ENCODE data around the gene ALOX15B.
A peak's percentile ranks its signal among the peaks of the same experiment; 100 is the strongest.
"Not testable (repeated sequence)": the region's sequence is repeated elsewhere in the genome, so short reads cannot be mapped to it uniquely, and the experiment has no call there.

Gene ALOX15B

DNA sequence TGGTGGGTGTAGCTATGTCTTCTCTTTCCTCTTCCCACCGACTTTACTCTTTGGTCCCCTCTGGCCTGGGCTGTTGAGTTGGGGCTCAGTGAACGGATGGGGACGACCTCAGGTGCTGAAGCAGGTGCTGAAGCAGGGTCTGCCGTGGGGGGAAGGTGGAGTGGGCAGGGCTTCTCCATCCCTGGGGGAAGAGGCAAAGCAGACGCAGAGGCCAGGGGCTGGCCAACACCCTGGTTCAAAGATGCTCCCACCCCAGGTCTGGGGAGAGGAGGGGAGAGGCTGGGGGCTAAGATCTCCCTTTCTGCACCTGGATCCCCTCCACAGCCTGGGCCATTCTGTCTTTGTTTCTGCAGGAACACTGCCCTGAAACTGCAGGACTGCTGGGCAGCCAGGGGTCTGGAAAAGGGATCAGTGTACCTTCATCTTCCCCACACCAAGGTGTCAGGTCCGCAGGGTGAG, 25.7 kb downstream of the ALOX15B start:
- DNase-seq: no peak

DNA sequence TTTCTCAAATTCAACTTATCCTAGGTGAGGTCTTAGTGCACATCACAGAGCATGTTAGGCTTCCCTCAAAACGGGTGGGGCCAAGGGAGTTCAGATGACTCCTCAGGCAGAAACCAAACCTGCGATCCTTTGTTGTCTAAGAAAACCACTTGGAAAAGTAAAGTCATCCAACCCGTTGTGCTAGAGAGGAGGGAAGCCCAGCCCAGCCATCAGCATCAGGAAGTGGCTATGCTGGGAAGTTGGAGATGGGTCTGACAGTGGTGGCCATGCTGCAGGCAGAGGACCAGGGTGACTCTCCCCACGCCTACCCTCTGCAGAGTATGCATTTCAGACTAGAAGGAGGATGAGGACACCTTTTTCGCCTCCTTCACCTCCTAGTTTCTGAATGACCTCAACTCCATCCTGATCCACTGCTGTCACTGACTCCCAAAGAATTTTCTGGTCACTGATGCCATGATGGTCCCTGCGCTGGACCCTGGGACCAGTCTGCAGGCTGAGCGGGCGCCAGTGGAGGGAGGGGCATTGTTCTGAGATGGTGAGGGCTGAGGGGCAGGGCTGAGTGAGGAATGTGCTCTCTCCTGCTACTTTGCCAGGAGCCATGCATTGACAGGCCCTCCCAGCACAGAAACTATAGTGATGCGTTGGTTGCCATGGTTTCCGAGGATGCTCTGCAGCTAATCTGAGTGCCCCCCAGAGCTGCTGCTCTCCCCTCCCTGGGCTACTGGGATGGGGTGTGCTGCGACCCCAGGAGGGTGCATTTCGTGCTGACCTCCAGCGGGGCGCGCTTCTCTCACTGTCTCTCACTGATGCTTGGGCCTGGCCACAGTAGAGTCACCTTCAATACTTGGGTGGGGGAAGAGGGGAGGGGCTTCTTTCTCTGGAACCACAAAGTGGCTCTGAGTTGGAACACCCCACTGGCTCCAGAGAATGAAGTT, 28.2 kb downstream of the ALOX15B start:
- DNase-seq: no peak

DNA sequence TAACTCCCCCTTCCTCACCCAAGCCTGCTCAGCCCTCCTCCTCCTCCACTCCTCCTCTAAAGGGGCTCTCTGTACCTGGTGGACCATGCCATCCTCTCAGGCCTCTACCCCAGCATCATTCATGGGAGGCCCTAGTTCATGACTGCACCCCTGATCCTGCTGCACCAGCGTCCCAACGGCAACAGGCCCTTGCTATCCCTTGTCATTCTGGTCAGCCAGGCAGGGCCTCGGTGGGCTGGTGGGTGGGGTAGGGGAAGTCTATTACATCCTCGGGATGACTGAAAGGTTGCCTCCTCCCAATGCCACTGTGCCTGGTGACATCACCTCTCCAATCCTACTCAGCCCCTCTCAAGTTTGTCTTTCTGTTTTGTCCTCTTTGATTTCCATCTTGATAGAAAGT, 28.9 kb downstream of the ALOX15B start:
- DNase-seq: no peak

DNA sequence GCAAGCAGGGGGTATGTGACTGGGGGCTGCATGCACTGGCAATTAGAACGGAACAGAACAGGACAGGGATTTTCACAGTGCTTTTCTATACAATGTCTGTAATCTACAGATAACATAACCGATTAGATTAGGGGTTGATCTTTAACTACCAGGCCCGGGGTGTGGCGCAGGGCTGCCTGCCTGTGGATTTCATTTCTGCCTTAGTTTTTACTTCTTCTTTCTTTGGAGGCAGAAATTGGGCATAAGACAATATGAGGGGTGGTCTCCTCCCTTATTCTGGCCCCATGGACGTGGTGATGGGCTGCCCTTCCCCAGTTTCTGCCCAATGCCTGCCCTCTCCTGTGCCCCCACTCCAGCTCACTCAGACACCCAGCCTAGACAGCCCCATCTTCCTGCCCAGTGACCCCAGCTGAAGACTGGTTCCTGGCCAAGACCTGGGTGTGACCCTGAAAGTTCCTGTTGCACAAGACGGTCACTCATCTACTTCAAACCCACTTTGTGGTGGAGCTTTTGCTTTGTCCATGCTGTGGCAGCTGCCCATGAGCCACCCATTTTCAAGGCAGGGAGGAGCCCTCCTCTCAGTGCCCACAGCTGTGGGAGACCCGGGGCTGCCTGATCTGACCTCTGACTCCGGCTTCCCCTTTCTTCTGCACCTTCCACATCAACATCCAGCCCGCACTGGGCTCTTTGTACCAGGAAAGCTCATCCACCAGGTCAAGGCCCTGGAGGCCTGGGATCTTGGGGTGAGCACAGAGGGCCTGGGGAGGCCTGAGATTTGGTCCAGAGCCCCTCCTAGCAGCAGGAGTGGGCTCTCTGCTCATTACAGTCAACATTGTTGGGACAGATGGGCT, 30.1 kb downstream of the ALOX15B start:
- DNase-seq: no peak

DNA sequence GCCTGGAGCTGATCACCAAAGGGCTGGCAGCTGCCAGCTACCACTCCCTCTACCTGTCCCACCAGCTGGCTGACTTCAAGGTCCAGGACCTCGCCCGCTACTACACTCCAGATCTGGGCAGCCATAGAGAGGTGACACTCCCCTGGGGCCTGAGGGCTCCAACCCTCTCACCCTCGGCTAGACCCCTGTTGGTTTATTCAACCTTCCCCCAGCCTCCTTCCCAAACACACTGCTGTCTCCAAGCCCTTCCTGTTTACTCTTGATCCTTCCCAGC, 30.7 kb downstream of the ALOX15B start:
- no peak for DNase-seq

DNA sequence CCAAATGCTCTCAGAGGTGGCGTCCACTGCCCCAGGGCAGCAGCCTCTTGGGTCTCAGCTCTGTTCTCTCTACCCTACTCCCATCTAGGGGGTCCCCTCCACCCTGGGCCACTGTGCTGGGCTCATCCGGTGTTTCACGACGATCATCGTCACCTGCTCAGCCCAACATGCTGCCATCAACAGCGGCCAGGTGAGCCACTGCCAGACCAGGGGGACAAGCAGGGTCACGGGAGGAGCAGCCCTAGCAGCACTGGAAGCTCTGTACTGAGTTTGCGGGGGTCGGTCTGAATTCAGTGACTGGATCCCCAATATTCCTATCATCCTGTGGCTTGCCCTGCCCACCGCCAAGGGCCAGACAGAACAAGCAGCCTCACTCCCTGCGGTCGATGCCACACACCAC, 32.6 kb downstream of the ALOX15B start:
- no peak for DNase-seq

DNA sequence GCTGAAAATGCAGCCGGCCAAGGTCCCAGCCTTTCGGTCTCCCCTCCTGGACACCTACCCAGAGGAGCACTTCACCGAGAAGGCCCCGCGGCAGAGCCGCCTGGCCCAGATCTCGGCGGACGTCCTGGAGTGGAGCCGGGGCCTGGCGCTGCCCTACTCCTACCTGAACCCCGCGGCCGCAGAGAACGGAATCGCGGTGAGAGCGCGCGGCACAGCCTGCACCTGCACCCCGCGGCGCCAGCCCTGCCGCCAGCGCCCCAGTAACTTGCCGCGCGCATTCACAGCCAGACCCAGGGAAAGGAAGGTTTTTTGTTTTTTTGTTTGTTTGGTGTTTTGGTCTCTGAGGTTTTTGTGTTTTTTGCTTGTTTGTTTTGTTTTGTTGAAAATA, 33.5 kb downstream of the ALOX15B start:
- DNase-seq: no peak

DNA sequence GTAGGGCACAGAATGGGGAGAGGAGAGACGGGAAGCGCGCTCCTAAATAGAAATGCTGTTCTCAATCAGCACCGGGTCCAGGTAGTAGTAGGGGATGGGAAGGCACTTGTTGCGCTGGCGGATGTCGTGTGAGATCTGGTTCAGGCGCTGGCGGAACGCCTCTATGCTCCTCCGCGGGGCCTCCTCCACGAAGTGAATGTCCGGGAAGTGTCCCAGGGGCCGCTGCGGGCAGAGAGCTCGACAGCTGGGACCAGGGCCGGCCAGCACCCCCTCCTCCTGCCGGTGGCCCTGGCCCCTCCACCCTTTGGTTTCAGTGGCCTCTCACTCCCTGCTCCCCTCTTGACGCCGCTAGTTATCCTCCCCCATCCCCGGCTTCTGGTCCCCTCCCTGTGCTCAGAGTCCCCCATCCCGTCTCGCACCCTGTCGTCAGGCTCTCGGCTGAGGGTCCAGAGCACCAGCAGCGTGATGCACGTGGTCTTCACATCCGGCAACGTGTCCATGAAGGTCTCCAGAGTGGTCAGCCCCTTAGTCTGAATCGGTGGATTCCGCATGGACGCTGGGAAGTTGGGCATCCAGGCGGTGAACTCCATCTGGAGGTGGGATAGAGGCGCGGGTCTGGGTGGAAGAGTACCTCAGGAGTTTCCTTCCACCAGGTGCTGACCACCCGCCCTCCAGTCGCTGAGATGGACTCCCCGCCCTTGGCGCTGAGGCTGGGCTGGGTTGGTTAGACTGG, 34.0 kb downstream of the ALOX15B start:
- DNase-seq: no peak

DNA sequence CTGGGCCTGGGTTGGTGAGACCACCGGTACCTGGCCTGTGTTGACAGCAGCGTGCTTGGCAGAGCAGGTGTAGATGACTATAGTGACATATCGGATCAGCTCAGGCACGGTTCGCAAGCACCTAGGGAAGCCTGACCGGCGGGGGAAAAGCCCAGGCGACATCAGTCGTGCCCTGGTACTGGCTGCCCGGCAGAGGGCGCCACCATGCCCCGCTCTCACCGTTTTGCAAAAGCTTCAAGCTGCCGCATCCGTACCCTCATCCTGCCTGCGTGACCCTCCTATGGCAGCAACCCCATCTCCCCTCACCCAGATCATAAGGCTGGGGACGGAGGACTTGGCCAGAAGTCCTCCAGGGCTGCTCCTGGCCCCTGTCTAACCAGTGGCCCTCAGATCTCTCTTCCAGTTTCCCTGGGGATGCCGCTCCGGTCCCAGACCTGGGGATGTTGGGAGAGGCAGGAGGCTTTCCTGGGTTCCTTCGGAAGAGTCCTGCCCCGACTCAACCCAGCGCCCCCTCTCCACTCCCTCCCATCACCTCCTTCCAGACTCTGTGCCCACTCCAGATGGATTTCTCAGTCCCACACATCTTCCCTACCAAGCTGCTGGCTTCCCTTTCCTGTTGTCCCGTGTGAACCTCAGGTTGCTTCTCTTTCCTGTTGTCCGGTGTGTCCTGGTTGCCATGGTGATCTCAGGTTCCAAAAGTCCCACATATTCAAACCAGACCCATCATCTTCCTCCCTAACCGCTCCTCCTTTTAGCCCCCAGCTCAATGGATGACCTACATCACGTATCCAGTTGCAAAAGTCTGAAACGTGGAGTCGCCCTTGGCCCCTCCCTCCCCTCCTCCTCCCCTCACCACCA, 35.0 kb downstream of the ALOX15B start:
- peak; percentile 47 for DNase-seq

- no peak for DNase-seq
These were observed 35.7 kb downstream of the ALOX15B start for GRCh38 chr17:8074554-8074953.

- no peak for DNase-seq
These were observed 36.2 kb downstream of the ALOX15B start for GRCh38 chr17:8075081-8075480.

- no peak for DNase-seq
These were observed 36.9 kb downstream of the ALOX15B start for GRCh38 chr17:8075574-8076342.

DNA sequence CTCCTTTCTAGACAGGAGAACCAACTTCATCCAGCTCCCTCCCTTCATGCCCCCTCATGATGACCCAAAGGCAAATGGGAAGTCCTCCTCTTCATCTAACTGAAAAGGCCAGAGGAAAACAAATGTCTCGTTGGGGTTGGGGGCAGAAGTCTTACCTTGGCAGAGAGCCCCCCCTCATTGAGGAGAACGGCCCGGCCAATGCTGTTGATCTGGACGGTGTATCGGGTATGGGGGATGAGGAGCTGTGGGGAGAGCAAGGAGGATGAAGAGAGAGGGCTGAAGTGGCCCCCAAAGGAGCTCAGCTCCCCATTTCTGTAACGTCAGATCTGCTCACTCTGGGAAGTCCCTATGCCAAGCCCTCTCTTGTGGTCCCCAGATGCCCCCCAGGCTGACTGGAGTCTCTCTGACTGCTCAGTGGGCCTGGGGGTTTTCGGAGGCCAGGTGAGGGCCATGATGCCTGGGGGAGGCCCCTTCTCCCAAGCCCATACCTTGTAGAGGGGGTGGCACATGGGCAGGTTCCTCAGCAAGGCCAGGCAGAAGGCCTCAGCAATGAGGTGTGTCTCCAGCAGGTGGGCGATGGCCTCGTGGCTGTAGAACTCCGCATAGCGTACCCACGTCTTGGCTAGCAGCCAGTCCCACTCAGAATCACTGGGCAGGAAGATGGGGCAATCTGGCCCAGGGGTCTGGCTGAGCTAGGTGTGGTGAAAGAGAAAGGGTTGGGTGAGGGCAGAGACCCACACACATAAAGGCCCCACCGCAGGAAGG, 37.8 kb downstream of the ALOX15B start:
- no peak for DNase-seq

DNA sequence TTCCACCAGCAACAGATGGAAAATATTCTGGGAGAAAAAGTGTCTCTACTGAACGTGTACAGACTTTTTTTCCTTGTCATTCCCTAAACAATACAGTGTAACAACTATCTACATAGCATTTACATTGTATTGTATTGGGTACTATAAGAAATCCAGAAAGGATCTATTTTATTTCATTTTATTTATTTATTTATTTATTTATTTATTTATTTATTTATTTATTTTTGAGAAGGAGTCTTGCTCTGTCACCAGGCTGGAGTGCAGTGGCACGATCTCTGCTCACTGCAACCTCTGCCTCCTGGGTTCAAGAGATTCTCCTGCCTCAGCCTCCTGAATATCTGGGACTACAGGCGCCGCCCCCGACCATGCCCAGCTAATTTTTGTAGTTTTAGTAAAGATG, 39.1 kb downstream of the ALOX15B start:
- DNase-seq: not testable (repeated sequence)

- DNase-seq: peak; percentile 52
These were observed 40.7 kb downstream of the ALOX15B start for GRCh38 chr17:8079291-8080207.

DNA sequence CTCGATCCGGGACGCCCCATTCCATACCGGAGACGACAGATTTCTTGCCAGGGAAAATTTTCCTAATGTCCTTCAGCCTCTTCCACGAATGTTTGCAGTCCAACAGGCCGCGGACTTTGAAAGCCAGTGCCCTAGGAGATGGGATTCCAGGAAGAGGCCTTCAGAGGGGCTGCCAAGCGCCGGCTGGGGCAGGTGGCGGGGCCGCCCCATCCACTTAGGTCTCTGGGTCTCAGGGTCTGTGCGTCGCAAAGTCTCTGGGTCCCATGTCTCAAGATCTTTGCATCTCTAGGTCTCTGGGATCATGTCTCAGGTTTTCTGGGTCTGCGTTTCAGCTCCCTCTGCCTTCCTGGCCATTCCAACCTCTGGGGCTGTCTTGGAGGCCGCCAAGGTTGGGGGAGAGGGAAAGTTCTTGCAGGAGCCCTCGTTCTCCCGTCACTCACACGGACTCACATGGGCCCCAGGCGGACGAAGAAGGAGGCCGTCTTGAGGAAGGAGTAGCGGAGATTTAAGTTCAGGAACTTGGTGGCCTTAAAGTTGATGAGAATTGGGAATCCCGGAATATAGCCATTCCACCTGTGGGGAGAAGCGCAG, 41.4 kb downstream of the ALOX15B start:
- no peak for DNase-seq

- no peak for DNase-seq
These were observed 42.0 kb downstream of the ALOX15B start for GRCh38 chr17:8080799-8081219.

DNA sequence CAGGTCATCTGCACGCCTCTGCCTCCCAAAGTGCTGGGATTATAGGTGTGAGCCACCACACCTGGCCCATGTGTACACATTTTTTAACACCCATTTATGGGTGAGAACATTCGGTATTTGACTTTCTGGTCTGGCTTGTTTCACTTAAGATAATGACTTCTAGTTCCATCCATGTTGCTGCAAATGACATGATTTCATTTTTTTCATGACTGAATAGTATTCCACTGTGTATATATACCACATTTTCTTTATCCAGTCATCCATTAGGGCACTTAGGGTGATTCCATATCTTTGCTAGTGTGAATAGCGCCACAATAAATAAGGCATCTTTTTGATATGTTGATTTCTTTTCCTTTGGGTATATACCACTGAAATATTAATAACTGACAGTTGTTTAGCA, 43.0 kb downstream of the ALOX15B start:
- no peak for DNase-seq

- DNase-seq: no peak
These were observed 43.4 kb downstream of the ALOX15B start for GRCh38 chr17:8082292-8082691.
